HG02588 (cell line): ENCODE measurements around the gene EPHA7.

ENCODE experiments used
- ATAC-seq: cut with Tn5 transposase; IDR thresholded peaks from one replicate; pipeline ENCODE4 v1.9.1; 2021; ENCODE audit warnings: mild to moderate bottlenecking, moderate library complexity; ENCODE audit not compliant: unreplicated experiment

EPHA7 gene

DNA sequence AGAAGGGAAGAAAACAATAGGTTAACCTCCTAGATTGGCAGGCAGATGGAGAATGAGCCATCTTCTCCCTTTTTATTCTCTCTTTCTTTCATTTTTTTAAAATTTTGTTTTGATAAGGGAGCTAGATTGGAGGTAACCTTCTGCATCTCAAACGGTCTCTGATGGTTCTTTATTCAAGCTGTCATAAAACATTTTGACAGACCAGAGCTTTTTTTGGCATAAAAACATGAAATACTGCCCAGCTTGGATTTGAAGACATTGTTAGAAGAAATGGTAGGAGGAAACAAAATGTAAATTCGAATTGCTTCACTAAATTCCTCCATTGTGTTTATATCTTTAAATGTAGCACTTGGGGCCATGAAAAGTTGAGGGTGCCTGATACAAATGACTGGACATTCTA, 158.5 kb downstream of the EPHA7 start:
- no peak for ATAC-seq

DNA sequence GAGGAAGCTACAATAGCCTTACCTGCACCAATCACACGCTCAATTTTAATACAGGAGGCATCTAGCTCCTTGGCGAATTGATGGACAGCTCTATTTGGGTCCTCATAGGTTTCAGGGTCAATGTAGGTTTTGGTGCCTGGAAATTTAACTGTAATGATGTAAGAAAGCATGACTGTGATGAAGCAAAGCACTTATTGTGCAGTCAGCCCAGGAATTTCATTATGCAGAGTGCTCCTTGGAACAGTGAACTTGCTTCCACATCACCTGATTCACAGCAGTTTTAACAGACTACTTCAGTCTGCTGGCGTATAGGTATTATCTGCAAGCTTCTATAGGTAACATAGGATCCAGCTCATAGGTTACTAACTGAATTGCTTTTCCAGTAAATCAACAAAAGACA, 160.0 kb downstream of the EPHA7 start:
- no peak for ATAC-seq

DNA sequence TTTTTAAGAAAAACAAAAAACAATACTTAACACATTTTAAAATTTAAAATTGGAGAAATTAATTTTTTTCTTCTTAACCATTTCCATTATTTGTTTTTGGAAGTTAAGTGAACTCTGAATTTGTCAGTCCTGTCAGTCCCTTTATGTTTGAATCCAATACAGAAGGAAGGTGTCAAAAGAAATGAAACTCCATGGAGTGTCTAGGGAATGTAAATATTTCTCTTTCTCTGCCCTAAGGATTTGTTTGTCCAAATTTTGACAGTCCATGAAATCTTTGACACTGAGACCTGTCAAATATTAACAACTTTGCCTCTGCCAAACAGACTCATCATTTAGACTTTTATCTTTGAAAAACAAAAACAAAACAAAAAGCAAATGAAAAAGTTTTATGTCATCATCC, 166.4 kb downstream of the EPHA7 start:
- no peak for ATAC-seq

DNA sequence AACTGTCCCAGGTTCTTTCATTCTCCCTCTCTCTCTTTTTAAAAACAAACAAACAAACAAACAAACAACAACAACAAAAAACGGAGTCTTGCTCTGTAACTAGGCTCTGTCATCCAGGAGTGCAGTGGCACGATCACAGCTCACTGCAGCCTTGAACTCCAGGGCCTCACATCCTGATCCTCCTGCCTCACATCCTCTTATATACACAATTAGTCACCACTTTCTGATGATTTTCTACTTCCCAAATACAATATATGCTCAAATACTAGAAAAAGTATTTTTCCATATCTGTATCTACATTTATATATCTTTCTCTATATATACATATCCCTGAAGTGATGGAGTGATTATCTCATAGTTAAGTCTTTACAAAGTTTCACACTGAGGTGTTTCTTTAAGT, 170.7 kb downstream of the EPHA7 start:
- no peak for ATAC-seq

DNA sequence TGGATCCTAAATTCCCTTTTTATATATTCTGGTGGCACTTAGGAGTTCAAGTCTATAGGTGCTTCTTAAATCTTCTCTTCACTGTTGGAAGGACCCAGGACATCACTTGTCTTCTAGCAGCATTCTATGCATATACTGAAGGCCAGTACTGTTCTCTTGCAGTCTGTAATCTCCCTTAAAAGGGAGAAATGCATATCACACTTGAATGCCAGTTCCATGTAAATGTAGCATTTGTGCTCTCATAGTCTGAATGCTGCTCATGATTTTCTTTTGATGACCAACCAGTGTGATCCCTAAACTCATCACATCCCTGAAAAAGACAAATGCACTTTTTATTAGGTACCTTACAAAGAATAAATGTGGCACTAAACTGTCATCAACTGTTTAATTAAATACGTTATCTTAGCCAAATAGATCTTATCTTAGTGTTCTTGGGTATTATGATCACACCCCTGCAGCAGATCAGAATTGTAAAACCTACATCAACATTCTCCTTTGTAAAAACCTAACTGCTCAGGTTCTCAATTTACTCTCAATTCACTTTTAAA, 176.1 kb downstream of the EPHA7 start:
- ATAC-seq: no peak

DNA sequence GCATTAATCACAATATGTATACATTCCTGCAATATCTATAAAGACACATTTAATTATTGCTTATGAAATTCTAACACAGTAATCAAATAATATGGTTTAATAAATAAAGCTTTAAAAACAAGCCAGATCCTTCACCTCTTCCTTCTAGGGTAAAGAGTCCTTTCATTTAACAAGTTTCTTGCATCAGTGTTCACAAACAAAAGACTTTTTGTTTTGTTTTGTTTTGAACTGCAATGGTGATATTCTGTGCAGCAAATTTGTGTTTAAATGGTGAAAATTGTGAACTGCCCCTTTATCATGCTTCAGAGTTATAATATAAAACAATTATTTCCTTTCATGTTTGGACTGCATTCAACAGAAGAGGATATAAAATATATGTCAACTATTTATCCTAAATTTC, 177.3 kb downstream of the EPHA7 start:
- ATAC-seq: no peak

DNA sequence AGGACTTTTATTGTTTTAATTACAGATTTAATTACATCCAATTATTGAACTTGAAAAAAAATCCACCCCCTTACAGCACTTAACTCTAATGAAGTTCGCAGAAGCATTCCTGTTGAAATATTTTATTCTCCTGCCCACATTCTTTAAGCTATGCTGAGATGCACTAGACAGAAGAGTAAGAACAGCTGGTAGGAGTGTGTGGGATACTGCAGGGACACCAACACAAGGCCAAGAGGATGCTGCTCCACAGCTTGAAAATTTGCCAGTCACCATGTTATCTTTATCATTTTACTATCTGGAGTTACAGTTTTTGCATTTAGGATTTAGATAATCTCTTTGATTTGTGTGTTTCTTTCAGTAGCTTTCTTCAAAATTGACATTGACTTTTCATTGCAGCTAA, 180.7 kb downstream of the EPHA7 start:
- ATAC-seq: no peak

DNA sequence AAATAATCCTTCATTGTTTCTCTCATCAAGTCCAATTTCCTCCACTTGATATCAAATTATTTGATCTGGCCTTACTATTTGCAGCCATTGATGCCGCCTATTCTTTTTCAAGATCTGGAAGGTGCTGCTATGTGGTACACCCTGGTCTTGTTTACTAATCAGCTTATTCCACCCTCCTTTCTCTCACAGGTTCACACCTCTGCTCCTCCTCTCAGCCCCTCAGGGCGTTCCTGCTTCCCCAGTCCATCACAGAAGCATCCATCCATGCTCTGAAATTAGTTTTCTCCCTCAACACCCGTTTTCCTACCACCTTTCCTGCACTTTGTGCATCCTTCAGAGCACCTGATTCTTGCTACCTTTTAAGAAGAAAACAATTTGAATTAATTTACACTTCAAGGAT, 183.6 kb downstream of the EPHA7 start:
- no peak for ATAC-seq

DNA sequence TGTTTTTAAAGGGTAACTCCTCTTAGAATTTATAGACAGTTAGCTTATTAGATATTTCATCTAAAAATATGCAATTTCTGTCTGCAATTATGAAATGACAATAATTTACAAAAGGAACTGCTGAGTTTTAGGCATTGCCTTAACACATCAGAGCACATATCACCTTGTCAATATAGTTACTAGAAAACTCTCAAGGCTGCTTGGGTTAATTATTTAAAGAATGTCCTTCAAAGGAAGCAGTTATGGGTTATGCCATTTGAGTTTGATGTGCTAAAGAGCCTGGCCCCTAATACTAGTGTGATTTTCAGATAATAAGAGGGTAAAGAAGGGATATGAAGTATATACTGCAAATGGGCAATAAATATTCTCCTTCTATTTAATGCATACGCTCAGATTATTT, 192.5 kb downstream of the EPHA7 start:
- ATAC-seq: no peak

DNA sequence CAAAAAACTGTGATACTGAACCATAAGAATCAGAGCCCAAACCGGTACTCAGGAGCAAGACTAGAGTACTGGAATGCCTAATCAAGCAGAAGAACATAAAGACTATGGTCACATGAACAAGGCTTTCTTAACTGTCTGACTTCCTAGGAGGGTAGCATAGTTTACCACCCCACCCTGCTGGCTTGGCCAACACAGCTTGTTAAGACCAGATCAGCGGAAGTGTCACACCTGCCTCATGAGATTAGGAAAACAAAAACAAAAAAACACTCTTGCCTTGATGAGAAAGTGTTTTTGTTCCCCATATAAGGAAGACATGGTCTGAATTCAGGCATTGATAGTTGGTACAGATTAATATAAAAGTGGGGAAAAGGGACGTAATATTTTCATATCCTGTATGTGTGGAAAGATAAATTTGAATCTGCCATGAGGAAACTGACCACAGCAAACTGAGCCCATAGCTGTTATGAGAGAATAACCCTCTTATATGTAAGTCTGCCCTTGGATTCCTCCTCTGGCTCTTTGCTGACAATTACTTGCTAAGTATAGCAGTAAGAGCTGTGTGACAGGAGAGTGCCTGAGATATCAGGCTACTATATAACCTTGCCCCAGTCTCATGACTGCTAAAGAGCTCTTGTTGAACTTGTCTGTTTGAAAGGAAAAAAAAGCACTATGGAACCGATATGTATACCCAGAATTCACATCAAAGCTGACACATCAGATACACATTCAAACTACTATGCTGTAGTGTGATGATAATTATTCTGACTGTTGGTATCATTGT, 197.1 kb downstream of the EPHA7 start:
- no peak for ATAC-seq

DNA sequence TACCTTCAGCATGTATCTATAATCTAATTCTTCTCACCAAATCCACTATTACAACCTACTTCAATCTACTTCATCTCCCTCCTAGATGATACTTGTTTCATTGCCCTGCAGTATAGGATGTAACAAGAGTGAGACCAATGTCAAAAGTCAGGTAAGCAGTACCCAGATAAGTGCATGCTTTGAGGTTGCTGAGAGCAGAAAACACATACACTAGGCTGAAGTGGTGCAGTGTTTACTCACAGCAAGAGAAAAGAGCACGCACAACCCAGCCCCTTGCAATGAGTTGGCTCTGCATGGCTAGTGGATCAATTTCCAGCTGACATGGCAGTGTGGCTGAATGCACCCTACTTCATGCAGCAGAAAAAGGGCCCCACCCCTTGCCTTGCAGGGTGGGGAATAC, 199.9 kb downstream of the EPHA7 start:
- no peak for ATAC-seq

DNA sequence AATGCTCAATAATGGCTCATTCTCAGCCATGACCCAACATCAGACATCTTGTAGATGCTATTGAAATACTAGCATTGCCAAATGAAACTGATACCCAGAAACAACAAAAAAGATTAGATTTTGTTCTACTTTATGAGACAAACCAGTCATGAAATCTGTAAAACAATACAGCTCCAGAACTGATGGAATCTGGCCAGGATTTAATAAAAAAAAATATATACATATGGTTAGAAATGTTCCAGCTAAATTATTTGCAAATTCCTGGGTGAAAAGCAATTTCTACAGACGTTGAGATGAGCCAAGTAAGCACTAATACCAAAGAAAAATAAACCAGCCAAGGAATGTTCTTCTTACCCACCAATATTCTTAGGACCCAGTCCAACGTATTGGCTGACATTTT, 201.3 kb downstream of the EPHA7 start:
- no peak for ATAC-seq

DNA sequence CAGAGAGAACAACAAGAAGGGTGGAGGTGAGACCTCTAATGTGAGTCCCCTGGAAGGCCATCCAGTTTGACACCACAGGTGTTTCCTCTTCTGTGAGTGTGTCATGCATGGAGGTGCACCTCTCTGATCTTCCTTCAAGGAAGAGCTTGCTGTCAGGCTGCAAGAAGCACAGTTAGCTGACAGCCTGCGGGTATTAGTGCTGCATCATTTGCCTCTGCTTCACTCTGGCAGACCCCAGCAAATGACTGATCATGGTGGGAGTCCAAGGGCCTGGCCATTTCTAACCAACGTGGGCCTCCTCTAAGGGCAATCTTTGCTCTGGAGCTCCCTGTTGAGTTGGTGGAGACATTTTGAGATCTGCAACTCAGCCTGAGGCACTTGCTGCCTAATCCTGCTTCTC, 206.3 kb downstream of the EPHA7 start:
- no peak for ATAC-seq

DNA sequence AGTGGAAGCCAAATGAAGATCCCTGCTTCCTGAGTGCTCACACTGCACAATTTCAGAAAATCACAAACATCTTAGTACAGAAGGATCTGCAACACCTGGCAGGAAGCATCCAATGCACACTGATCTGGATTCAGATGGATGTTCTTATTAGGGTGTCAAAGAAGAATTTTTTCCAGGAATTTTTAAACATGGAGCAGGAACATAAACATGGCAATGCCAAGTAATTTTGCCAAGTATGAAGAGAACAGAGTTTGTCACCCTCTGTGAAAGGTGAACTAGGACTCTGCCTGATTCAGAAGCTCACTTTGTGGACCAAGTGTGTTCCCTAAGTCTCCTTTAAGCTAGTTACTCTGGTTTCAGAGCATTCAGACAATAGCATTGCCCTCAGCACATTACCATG, 208.5 kb downstream of the EPHA7 start:
- no peak for ATAC-seq

DNA sequence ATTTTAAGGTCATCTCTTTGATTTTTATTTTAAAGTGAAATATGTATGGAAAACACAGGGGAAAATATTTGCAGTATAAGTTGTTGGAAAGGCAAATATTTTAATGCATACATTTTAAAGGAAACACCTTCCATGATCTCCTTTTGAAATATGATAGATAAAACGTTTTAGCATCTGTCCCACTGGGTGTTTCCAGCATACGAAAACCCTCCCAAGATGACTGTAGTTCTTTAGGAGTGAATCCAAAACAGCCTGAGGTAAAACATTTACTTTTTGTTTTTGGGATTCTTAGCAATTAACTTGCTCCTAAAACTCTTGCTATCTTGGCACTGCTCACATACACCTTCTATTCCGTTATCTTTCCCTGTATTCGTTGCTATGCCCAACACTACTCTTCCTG, 210.0 kb downstream of the EPHA7 start:
- ATAC-seq: no peak

DNA sequence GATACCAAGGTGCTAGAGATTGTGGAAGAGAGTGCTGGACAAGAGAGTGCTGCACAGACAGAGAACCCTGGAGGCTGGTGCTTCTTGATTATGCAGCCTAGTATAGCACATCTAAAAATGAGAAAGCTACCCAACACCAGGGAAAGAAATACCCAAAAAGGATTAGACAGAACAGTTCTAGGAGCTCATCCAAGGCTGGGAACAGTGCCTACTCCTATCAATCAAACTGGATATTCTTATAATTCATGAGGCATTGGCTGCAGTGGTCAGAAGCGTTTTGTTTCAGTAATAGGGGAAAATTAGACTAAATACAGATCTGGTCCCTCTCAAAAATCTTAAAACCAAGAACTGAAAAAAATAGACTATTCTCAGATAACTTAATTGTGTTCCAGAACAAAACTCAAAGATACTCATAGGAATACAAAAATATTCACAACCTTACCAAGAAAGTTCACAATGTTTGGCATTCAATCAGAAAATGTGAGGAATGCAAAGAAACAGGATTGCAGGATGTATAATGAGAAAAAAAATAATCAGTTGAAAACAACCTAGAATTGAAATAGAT, 222.9 kb downstream of the EPHA7 start:
- no peak for ATAC-seq

DNA sequence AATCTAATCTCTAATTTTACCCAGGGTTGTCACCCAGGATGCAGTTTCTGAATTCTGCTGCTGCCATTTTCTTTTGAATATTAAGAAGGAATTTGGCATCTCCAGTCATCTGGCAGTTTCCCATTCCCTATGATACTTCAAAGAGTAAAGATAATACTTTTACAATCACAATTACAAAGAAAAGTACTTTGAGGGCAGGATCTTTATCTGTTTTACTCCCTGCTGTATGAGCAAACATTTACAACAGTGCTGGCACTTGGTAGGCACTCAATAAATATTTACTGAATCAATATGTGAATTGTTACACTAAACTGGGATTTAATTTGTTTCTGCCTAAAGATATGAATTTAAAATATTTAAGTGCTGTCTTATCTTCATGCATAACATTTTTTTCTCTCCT, 224.9 kb downstream of the EPHA7 start:
- ATAC-seq: no peak

DNA sequence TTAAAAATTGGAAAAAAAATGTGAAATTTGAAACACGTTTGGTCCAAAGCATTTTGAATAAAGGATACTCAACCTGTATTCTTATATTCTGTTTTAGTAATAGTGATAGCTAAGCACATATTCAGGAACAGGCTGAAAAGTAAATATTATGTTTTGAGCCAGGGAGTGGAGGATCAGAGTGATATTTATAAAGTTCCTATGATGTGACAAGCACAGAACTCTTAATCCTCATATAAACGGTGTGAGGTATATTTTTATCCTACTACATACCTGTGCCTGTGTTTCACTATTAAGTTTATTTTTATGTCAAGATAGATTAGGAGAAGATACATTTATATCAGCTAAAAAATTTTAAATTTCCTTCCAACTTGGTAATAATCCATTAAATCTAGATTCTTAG, 225.5 kb downstream of the EPHA7 start:
- ATAC-seq: no peak
